Breast epithelium (tissue), 4 donors: ENCODE measurements around the gene PRPSAP1. TPM values are rescaled to one million over a fixed set of nuclear protein-coding genes. Genes with fewer than 3 reads are reported as not detected.

Experiments used
- DNase-seq, 2 donors: peaks; one replicate each; pipeline ENCODE4 v3.0.0-alpha.2; 2019; ENCODE audit warnings: low spot score in 2 of 2
- H3K27ac ChIP-seq, 2 donors: fragments of 200-600 bp; sonication (generic) in 1 of 2; one replicate each; pipeline ENCODE4 v1.5.1; 2016 to 2019; ENCODE audit warnings: mild to moderate bottlenecking in 1 of 2
- H3K27me3 ChIP-seq, 2 donors: fragments of 200-600 bp; sonication (generic) in 1 of 2; one replicate each; pipeline versions ENCODE4 v1.5.1 to v1.6.0; 2017 to 2019; ENCODE audit warnings: control low read depth in 1 of 2, mild to moderate bottlenecking in 1 of 2
- H3K36me3 ChIP-seq: fragments of 200-600 bp; one replicate; pipeline ENCODE4 v1.5.1; 2019
- H3K4me1 ChIP-seq, 2 donors: fragments of 200-600 bp; sonication (generic); one replicate each; pipeline ENCODE4 v1.5.1; 2016 to 2019; ENCODE audit warnings: control low read depth in 1 of 2
- H3K4me3 ChIP-seq, 3 donors: fragments of 200-600 bp; sonication (generic); 1 replicate in 2 of 3; 2 replicates in 1 of 3; pipeline ENCODE4 v1.5.1; 2016 to 2019; ENCODE audit warnings: mild to moderate bottlenecking in 3 of 3, moderate library complexity in 2 of 3
- H3K9me3 ChIP-seq, 2 donors: fragments of 200-600 bp; sonication (generic) in 1 of 2; one replicate each; pipeline ENCODE4 v1.5.1; 2016 to 2019; ENCODE audit warnings: control low read depth in 1 of 2
- POLR2A ChIP-seq: fragments of 450-650 bp; IDR thresholded peaks from one replicate; pipeline ENCODE4 v1.6.1; 2016; ENCODE audit warnings: antibody characterized with exemption, mild to moderate bottlenecking, moderate library complexity
- POLR2AphosphoS5 ChIP-seq, 3 donors: sonication (generic); formaldehyde crosslinking; IDR thresholded peaks; one replicate each; pipeline ENCODE4 v1.6.1; 2017; ENCODE audit warnings: antibody characterized with exemption in 3 of 3
- intact Hi-C: fragments of 100-400 bp; cut with DNase I; formaldehyde crosslinking; loops from one replicate; pipeline ENCODE4 v1.15.1; 2023; ENCODE audit warnings: low total_unique reads
- total RNA-seq, 3 donors: library from RNA; depleted of rRNA; stranded (reverse); fragments of >200 nt; gene quantifications; one replicate each; pipeline ENCODE4 v1.1.0, GENCODE V29; 2016
- TF ChIP-seq, protein P1 (sequence below), 3 donors: fragments of 450-650 bp; IDR thresholded peaks; one replicate each; pipeline ENCODE4 v1.5.1; 2016 to 2017; ENCODE audit warnings: antibody characterized with exemption in 3 of 3, mild to moderate bottlenecking in 3 of 3, moderate library complexity in 3 of 3

PRPSAP1 gene, protein sequence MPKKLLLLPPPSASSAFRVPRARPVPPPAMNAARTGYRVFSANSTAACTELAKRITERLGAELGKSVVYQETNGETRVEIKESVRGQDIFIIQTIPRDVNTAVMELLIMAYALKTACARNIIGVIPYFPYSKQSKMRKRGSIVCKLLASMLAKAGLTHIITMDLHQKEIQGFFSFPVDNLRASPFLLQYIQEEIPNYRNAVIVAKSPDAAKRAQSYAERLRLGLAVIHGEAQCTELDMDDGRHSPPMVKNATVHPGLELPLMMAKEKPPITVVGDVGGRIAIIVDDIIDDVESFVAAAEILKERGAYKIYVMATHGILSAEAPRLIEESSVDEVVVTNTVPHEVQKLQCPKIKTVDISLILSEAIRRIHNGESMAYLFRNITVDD
- 100 to 1,000 TPM in 1 of 3 donors, 10 to 100 TPM in 2; 71.4 to 110 (median 78.3) TPM for total RNA-seq

DNA sequence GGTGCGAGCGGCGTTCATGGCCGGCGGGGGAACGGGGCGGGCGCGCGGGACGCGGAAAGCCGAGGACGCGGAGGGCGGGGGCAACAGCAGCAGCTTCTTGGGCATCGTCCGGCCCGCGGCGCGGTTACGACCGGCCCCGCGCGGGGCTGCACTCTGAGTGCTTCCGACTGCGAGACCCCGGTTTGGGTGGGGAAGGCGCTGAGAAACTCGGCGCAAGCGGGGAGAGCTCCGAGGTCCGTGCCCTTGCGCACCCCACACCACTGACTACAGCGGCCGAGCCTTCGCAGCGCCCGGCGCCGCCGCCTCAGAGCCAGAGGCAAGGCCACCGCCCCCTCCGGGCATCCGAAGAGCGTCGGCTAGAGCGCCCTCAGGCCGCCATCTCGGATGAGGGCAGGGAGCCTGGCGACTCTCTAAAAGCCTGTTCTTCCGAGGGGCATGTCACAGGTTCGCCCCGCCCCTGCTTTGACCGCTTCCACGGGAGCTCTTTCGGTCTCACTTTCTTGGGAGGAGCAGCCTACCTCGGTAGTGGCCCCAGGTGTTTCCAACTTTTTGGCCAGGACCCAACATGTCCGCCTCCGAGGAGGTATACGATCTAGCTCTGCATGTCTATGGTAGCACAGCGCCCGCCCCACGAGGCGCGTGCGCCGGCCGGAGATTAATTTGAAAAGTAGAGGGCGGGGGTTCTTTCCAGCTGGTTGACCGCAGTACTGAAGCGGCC is at the start of gene PRPSAP1:
Gene PRPSAP1 (minus strand): TSS at position 318 of the 718 bp plus-strand sequence. CDS start 213 bp downstream, at position 105.
- H3K36me3 ChIP-seq: no peaks in the 10 kb centered on the region
- no peaks in the 10 kb centered on the region for H3K9me3 ChIP-seq
- TF ChIP-seq POLR2A (peak; percentile 54), POLR2AphosphoS5 (IDR thresholded peaks at IDR 0.05) (peak in 1 of 3 donors; percentile 67)
- TF ChIP-seq, protein P1, sequence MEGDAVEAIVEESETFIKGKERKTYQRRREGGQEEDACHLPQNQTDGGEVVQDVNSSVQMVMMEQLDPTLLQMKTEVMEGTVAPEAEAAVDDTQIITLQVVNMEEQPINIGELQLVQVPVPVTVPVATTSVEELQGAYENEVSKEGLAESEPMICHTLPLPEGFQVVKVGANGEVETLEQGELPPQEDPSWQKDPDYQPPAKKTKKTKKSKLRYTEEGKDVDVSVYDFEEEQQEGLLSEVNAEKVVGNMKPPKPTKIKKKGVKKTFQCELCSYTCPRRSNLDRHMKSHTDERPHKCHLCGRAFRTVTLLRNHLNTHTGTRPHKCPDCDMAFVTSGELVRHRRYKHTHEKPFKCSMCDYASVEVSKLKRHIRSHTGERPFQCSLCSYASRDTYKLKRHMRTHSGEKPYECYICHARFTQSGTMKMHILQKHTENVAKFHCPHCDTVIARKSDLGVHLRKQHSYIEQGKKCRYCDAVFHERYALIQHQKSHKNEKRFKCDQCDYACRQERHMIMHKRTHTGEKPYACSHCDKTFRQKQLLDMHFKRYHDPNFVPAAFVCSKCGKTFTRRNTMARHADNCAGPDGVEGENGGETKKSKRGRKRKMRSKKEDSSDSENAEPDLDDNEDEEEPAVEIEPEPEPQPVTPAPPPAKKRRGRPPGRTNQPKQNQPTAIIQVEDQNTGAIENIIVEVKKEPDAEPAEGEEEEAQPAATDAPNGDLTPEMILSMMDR (IDR thresholded peaks at IDR 0.05): peak in 1 of 3 donors; percentile 39
- peak; percentile 90 to 92 for DNase-seq
- no peaks in the 10 kb centered on the region for H3K4me1 ChIP-seq
- no peaks in the 10 kb centered on the region for H3K27me3 ChIP-seq
- intact Hi-C loops: no loop called here
- peak within 1 kb of the TSS; percentile 87 to 92 for H3K27ac ChIP-seq
- peak within 1 kb of the TSS; percentile 83 to 96 (median 93) for H3K4me3 ChIP-seq

DNA sequence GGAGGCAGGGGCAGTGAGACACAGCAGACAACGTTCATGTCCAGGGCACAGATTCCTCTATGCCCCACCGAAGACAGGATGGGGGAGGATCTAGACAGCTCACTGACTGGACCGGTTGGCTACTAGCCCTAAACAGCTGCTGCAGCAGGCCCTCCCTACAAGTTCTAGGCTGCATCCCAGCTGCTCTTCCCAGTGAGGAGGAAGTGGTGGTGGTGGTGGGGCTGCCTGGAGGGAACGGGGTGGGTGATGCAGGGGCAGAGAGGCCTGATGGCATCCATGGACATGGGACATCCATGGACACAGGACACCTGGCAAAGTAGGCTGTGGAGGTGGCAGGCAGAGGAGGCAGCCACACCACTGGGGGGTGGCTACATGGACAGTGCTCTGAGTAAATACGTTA is 49.0 kb upstream of the PRPSAP1 start:
- no peak overlapping the region for H3K4me3 ChIP-seq
- no peak overlapping the region for H3K27ac ChIP-seq
- DNase-seq: no peak
- H3K9me3 ChIP-seq: no peaks in the 10 kb centered on the region
- intact Hi-C loops: loop anchor here (10.0 kb wide), 1 partner anchor 572 kb away; no protein-coding TSS in a partner anchor
- TF ChIP-seq POLR2A: no peak
- no peak for TF ChIP-seq POLR2AphosphoS5 (IDR thresholded peaks at IDR 0.05)
- TF ChIP-seq, protein P1 (IDR thresholded peaks at IDR 0.05): no peak
- no peaks in the 10 kb centered on the region for H3K4me1 ChIP-seq
- H3K27me3 ChIP-seq: no peaks in the 10 kb centered on the region
- H3K36me3 ChIP-seq: peaks cover 5% of the 10 kb centered on the region

DNA sequence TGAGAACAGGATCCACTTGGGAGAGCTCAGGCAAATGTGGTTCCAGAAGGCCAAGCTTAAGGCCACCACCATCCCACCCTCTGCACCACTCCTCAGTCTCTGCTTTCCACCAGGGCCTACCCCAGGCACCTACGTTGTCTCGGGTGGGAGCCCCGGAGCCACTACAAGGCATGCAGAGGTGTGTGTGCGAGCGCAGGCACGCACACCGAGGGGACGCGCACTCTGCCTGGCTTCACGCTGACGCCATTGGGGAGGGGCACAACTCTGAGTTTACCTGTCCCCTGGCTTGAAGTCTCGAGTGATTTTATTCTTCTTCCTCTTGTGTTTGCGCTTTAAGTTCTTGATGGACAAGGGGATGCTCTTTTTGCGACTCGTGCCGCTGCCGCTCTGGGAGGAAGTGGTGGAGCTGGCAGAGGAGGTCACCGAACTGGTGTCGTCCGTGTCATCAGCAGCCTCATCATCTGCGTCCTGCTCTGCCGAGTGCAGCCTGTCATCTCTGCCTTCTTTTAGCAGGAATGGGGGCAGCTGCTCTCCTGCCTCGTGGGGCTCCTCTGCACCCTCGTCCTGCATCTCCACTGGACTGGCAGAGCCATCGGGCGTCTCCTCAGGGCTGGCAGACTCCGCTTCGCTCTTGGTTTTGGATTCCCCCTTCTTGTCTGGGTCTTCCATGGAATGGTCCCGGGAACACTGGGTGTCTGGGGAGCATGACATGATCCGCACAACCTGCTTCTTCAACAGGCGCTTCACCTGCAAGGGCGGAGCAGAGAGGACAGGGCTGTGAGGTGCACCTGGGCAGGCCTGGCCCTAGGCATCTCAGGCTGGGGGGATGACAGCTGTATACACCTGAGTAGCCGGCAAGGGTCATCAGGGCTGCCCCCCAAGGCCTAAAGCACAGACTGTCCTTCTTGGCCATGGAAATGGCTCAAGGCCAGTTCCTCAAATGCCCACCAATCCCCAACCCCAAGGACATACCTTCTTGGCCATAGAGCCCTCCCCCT is 45.8 kb upstream of the PRPSAP1 start:
- no peaks in the 10 kb centered on the region for H3K4me1 ChIP-seq
- H3K4me3 ChIP-seq: no peak overlapping the region
- no peak for DNase-seq
- peaks cover 5% of the 10 kb centered on the region for H3K36me3 ChIP-seq
- no peak overlapping the region for H3K27ac ChIP-seq
- TF ChIP-seq, protein P1 (IDR thresholded peaks at IDR 0.05): no peak
- no peak for TF ChIP-seq POLR2A
- no peak for TF ChIP-seq POLR2AphosphoS5 (IDR thresholded peaks at IDR 0.05)
- H3K9me3 ChIP-seq: no peaks in the 10 kb centered on the region
- no peaks in the 10 kb centered on the region for H3K27me3 ChIP-seq
- intact Hi-C loops: loop anchor here (5.0 to 10.0 kb wide), 2 partner anchors 92 to 575 kb away; partner anchors contain the start of gene QRICH2

DNA sequence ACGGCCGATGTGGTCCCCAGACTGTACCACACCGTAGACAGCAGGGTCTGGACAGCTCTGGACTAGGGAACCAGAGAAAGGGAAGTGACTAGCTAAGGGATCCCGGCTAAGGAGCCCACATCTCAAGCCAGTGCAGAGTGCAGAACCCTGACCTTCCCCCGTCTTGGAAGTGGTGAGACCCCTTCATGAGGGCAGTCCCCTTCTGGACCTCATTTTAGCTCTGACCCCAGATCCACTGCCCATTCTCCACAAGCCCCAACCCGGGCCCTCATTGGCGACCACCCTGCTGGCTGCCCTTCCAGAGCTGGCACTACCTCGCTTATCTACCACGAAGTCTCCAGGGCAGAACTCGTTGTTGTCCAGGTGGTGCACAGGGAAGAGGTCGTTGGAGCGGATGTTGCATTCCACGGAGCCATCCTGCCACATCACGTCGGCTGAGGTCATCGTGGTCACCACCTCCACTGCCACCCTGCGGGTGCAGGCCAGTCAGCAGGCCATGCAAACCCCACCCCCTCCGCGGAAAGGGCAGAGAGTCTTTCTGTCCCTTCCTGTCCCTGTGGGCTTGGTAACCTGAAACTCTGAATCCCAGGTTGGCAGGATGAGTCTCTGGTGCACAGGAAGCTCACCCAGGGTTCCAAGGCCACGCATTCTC is 44.9 kb upstream of the PRPSAP1 start:
- Histone ChIP-seq H3K4me1 (no peaks in the 10 kb centered on the region), H3K27ac (no peak overlapping the region), H3K4me3 (no peak overlapping the region), H3K36me3 (peaks cover 5% of the 10 kb centered on the region), H3K27me3 (no peaks in the 10 kb centered on the region), H3K9me3 (no peaks in the 10 kb centered on the region)
- DNase-seq: no peak
- TF ChIP-seq POLR2AphosphoS5 (IDR thresholded peaks at IDR 0.05) (no peak), POLR2A (no peak)
- TF ChIP-seq, protein P1 (IDR thresholded peaks at IDR 0.05): no peak
- intact Hi-C loops: loop anchor here (5.0 kb wide), 1 partner anchor 91 kb away; the partner anchor contains the start of gene QRICH2
